Ectodermal cell (in vitro differentiated cells): ENCODE results near the gene EXOC7.
A peak's percentile ranks its signal among the peaks of the same experiment; 100 is the strongest.
"Not testable (repeated sequence)": the region's sequence is repeated elsewhere in the genome, so short reads cannot be mapped to it uniquely, and the experiment has no call there.

Experiments used
- H3K27ac ChIP-seq: 2 replicates; pipeline ENCODE4 v1.7.0; 2013; ENCODE audit warnings: mild to moderate bottlenecking, low read depth, low read length; ENCODE audit not compliant: insufficient read depth, poor library complexity, severe bottlenecking
- H3K27me3 ChIP-seq: 2 replicates; pipeline ENCODE4 v1.7.0; 2013; ENCODE audit warnings: mild to moderate bottlenecking, low read length; ENCODE audit not compliant: insufficient read depth, control insufficient read depth, poor library complexity, severe bottlenecking
- H3K36me3 ChIP-seq: one replicate; pipeline ENCODE4 v1.7.0; 2013; ENCODE audit warnings: low read length; ENCODE audit not compliant: control insufficient read depth, insufficient read depth
- H3K4me1 ChIP-seq: one replicate; pipeline ENCODE4 v1.7.0; 2013; ENCODE audit warnings: low read length; ENCODE audit not compliant: control insufficient read depth, insufficient read depth
- H3K4me3 ChIP-seq: 2 replicates; pipeline ENCODE4 v1.7.0; 2013; ENCODE audit warnings: low read depth, low read length, control low read depth; ENCODE audit not compliant: insufficient read depth
- H3K9me3 ChIP-seq: 2 replicates; pipeline ENCODE4 v1.7.0; 2013; ENCODE audit warnings: mild to moderate bottlenecking, low read length, moderate library complexity; ENCODE audit not compliant: control insufficient read depth
- WGBS, 2 experiments: methylation state at CpG; one replicate each; pipeline ENCODE4 v1.1.7; 2013; ENCODE audit warnings: missing lambda C conversion rate in 2 of 2; 5-methylcytosine and 5-hydroxymethylcytosine counted together

Gene EXOC7

DNA sequence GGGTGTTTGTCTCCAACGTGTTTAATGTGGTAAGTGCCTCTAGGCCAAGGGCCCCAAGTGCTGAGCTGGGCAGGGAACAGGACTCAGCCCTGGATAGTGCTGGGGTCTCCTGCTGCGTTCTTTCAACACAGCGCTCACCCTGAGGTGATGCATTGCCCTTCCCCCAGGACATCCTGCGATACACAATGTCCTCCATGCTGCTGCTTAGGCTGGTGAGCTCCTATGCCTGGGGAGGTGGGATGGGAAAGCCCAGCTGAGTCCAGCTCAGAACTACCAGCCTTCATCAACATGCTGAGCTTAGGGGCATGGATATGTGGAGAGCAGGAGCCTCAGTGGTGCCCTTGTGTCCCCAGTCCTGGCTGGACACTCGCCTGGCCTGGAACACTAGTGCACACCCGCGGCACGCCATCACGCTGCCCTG lies 24.0 kb downstream of the EXOC7 start:
- Histone ChIP-seq H3K4me1 (peaks cover 28% of the 10 kb centered on the region), H3K36me3 (peaks cover 10% of the 10 kb centered on the region), H3K27me3 (peaks cover 57% of the 10 kb centered on the region), H3K27ac (no peak overlapping the region), H3K4me3 (no peak overlapping the region), H3K9me3 (no peaks in the 10 kb centered on the region)
- WGBS, 2 experiments = 58 to 65% methylated on average over 9 of the region's 9 CpGs

DNA sequence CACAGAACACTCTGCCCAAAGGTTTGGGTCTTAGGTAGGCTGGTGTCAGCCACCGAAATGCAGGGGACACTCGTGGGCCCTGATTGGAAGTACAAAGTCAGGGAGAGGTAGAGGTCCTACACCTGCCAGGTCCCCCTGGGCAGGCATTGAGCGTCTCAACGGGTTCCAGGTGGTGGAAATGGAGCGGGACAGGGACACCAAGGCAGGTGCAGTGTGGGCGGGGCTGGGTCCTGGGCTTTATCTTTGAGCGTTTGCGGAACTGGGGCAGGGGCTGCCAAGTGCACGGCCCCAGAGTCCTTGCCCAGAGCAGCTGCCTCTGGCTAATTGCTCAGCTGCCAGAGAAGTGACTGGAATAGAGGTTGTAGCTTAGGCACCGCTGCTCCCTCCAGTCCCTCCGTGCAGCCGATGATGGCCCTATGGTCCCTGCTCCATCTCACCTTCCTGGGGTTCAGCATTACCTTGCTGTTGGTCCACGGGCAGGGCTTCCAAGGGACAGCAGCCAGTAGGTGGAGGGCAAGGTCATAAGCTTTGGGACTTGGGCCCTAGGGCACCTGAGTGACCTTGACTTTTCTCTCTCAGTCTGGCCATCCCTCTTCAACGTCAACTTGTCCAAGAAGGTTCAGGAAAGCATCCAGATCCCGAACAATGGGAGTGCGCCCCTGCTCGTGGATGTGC lies 24.6 kb downstream of the EXOC7 start, which contains the start of gene ZACN:
Gene ZACN, plus strand, starts transcription at position 323 of the 675 bp plus-strand sequence. Its CDS starts 83 bp downstream, at position 406.
- Histone ChIP-seq H3K27ac (no peak within 1 kb of the TSS), H3K27me3 (peaks cover 62% of the 10 kb centered on the region), H3K4me3 (no peak within 1 kb of the TSS), H3K36me3 (peaks cover 5% of the 10 kb centered on the region), H3K4me1 (peaks cover 28% of the 10 kb centered on the region), H3K9me3 (no peaks in the 10 kb centered on the region)
- 84 to 87% methylated on average over 17 of the region's 17 CpGs for WGBS, 2 experiments

DNA sequence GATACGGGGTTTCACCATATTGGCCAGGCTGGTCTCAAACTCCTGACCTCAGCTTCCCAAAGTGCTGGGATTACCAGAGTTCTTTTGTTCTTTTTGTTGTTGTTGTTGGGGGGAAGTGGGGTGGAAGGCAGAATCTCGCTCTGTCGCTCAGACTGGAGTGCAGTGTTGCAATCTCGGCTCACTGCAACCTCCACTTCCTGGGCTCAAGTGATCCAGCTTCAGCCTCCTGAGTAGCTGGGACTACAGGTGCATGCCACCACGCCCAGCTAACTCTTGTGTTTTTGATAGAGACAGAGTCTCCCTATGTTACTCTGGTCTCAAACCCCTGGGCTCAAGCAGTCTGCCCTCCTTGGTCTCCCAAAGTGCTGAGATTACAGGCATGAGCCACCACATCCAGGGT lies 25.2 kb downstream of the EXOC7 start:
- H3K4me3 ChIP-seq, H3K9me3 ChIP-seq, H3K36me3 ChIP-seq, H3K27ac ChIP-seq: not testable (repeated sequence)
- Histone ChIP-seq H3K27me3 (peaks cover 69% of the 10 kb centered on the region), H3K4me1 (peaks cover 28% of the 10 kb centered on the region)
- 86 to 87% methylated on average over 5 of the region's 5 CpGs for WGBS, 2 experiments

DNA sequence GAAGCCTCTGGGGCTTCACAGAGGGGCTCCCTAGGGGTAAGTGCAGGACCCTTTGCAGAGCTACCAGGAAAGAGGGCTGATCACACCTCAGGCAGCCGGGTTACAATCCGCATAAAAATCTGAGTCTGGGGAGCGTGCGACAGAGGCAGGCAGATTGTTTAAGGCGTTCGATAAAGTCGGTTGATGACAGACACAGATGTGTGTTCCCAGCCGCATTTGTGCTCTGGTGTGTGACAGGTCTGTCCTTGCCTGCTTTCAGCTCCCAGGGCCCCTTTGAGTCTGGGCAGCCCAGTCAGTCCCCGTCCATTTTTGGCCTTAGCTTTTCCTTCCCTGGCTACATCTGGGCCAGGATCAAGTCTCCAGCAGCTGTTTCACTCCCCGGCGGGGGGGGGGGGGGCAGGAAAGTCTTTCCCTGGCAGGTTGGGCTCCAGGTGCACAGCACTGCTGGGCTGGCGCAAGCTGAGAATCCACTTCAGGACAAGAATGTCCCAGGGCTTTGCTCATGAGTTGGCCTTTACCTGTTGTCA lies 25.9 kb downstream of the EXOC7 start:
- Histone ChIP-seq H3K27ac (no peak overlapping the region), H3K9me3 (no peaks in the 10 kb centered on the region), H3K4me1 (peaks cover 28% of the 10 kb centered on the region), H3K36me3 (no peaks in the 10 kb centered on the region), H3K27me3 (peaks cover 72% of the 10 kb centered on the region), H3K4me3 (no peak overlapping the region)
- 47 to 52% methylated on average over 10 of the region's 12 CpGs for WGBS, 2 experiments

DNA sequence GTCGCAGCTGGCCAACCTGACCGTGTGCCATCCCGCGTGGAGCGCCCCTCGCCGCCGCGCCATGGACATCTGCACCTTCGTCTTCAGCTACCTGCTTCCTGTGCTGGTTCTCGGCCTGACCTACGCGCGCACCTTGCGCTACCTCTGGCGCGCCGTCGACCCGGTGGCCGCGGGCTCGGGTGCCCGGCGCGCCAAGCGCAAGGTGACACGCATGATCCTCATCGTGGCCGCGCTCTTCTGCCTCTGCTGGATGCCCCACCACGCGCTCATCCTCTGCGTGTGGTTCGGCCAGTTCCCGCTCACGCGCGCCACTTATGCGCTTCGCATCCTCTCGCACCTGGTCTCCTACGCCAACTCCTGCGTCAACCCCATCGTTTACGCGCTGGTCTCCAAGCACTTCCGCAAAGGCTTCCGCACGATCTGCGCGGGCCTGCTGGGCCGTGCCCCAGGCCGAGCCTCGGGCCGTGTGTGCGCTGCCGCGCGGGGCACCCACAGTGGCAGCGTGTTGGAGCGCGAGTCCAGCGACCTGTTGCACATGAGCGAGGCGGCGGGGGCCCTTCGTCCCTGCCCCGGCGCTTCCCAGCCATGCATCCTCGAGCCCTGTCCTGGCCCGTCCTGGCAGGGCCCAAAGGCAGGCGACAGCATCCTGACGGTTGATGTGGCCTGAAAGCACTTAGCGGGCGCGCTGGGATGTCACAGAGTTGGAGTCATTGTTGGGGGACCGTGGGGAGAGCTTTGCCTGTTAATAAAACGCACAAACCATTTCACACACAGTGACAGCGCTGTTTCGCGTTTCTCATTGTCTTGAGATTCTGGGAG lies 26.6 kb downstream of the EXOC7 start:
- 10% methylated on average over 82 of the region's 82 CpGs for WGBS, 2 experiments
- Histone ChIP-seq H3K4me1 (peaks cover 28% of the 10 kb centered on the region), H3K36me3 (no peaks in the 10 kb centered on the region), H3K4me3 (no peak overlapping the region), H3K27me3 (peaks cover 72% of the 10 kb centered on the region), H3K9me3 (no peaks in the 10 kb centered on the region), H3K27ac (no peak overlapping the region)

DNA sequence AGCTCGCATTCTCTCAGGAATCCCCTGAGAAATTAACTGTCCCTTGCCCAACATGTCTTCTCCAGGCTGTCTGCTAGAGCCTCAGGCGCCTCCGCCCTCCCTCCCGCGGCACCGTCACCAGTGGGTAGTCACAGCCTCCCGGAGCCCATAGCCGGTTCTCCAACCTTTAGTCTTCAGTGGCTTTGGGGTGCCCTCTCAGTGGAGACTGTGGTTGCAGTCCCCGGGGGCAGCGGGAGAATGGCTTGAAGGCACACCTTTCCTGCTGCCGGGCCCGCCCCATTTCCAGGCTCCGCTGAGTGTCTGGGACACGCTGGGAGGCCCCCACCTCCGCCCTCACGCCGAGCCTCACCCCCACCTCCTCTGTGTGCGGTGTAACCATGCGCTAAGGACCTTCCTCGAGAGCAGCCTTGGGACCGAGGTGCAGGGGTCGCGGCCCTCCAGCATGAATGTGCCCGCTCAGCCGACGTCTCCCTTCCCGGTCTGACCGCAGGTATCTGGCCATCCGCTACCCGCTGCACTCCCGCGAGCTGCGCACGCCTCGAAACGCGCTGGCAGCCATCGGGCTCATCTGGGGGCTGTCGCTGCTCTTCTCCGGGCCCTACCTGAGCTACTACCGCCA lies 27.3 kb downstream of the EXOC7 start:
- Histone ChIP-seq H3K27me3 (peaks cover 72% of the 10 kb centered on the region), H3K9me3 (no peaks in the 10 kb centered on the region), H3K36me3 (no peaks in the 10 kb centered on the region), H3K27ac (no peak overlapping the region), H3K4me3 (no peak overlapping the region), H3K4me1 (peaks cover 28% of the 10 kb centered on the region)
- 6 to 7% methylated on average over 41 of the region's 41 CpGs for WGBS, 2 experiments

DNA sequence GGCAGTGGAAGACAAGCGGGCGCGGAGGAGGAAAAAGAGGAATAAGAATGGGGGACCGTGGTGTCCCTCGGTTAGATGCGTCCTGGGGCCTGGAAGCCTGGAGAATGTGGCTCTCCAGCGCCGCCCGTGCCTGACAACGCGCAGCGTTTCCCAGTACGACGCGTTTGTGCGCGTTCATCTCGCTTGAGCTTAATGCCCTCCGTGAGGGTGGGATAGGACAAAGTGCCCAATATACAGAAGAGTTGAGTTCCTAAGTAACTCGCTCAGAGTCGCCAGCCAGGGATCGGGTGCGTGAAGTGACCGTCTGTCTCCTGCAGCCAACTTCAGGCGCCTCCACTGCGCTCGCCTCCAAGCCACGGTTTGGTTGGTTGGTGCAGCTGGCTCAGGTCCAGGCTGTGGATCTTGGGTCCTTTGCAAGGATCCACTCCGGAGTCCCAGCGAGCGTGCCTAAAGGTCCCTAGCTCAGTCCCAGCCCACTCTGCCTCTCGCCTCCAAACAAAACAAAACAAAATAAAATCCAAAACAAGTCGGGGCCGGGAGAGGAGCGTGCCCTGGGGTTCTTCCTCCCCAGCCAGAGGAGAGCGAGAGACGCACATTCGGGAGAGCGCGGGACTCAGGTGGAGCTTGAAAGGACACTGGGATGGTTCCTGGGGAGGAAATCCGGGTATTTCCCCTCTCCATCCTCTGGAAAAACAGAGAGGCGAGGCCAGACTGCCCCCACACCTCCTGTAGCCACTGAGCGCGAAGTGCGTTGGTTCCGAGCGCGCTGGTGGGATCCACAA lies 28.0 kb downstream of the EXOC7 start:
- 7% methylated on average over 48 of the region's 48 CpGs for WGBS, 2 experiments
- Histone ChIP-seq H3K4me1 (peaks cover 31% of the 10 kb centered on the region), H3K27me3 (peaks cover 72% of the 10 kb centered on the region), H3K9me3 (no peaks in the 10 kb centered on the region), H3K36me3 (no peaks in the 10 kb centered on the region), H3K4me3 (no peak overlapping the region), H3K27ac (no peak overlapping the region)

DNA sequence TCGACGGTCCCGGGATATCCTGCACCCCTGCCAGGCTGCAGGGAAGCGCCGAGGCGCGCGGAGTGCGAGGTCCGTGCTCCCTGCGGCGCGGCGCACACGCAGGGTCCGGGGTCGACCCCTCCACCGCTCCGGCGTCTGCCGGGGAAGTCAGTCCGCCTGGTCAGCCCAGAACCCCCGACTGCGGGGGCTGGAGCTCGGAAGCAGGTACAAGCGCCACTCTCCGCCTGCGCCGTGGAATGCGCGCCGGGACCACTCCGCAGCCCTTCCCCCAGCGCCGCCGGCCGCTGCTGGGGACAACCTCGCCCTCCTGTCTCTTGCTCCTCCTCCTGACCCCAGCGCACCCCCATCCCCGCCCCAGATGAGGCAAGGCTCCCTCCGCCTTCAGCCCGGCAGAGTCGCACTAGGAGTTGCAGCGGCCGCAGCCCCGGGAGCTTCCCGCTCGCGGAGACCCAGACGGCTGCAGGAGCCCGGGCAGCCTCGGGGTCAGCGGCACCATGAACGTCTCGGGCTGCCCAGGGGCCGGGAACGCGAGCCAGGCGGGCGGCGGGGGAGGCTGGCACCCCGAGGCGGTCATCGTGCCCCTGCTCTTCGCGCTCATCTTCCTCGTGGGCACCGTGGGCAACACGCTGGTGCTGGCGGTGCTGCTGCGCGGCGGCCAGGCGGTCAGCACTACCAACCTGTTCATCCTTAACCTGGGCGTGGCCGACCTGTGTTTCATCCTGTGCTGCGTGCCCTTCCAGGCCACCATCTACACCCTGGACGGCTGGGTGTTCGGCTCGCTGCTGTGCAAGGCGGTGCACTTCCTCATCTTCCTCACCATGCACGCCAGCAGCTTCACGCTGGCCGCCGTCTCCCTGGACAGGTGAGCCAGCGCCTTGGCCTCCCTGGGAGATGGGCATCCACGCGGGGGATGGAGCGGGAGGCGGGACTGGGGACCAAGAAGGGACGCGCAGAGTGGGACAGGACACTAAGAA lies 28.9 kb downstream of the EXOC7 start, which contains the start of gene GALR2:
Gene GALR2, plus strand, starts transcription at position 392 of the 974 bp plus-strand sequence. Its CDS starts 103 bp downstream, at position 495.
- Histone ChIP-seq H3K27me3 (peaks cover 66% of the 10 kb centered on the region), H3K4me3 (peak within 1 kb of the TSS; percentile 26), H3K9me3 (no peaks in the 10 kb centered on the region), H3K4me1 (peaks cover 22% of the 10 kb centered on the region), H3K36me3 (no peaks in the 10 kb centered on the region), H3K27ac (no peak within 1 kb of the TSS)
- WGBS, 2 experiments = 3% methylated on average over 92 of the region's 92 CpGs
